ENCODE results near the gene LNPK.
"Not testable (repeated sequence)": the region's sequence is repeated elsewhere in the genome, so short reads cannot be mapped to it uniquely, and the experiment has no call there.

LNPK gene

GRCh38 chr2:175965773-175966172 is 36.3 kb downstream of the LNPK start:
- FAIRE-seq = no peak

- no peak for FAIRE-seq
These were observed 37.9 kb downstream of the LNPK start for GRCh38 chr2:175964195-175964594.

GRCh38 chr2:175963171-175963570 is 38.9 kb downstream of the LNPK start:
- FAIRE-seq = not testable (repeated sequence)

- FAIRE-seq = no peak
These were observed 44.2 kb downstream of the LNPK start for GRCh38 chr2:175957845-175958244.

- no peak for FAIRE-seq
These were observed 46.9 kb downstream of the LNPK start for GRCh38 chr2:175955136-175955535.

- FAIRE-seq = no peak
These were observed 51.6 kb downstream of the LNPK start for GRCh38 chr2:175950512-175950911.

GRCh38 chr2:175948191-175948590 is 53.9 kb downstream of the LNPK start:
- FAIRE-seq = no peak

GRCh38 chr2:175947073-175947472 is 55.0 kb downstream of the LNPK start:
- FAIRE-seq = no peak

- FAIRE-seq = no peak
These were observed 60.4 kb downstream of the LNPK start for GRCh38 chr2:175941699-175942098.

- no peak for FAIRE-seq
These were observed 64.9 kb downstream of the LNPK start for GRCh38 chr2:175937216-175937615.

GRCh38 chr2:175935289-175936181 is 66.5 kb downstream of the LNPK start:
- FAIRE-seq = no peak

- FAIRE-seq = no peak
These were observed 69.4 kb downstream of the LNPK start for GRCh38 chr2:175932675-175933074.

GRCh38 chr2:175931805-175932204 is 70.3 kb downstream of the LNPK start:
- no peak for FAIRE-seq

- no peak for FAIRE-seq
These were observed 71.6 kb downstream of the LNPK start for GRCh38 chr2:175930504-175930903.

GRCh38 chr2:175929850-175930249 is 72.2 kb downstream of the LNPK start:
- no peak for FAIRE-seq

- no peak for FAIRE-seq
These were observed 75.8 kb downstream of the LNPK start for GRCh38 chr2:175926272-175926671.

- no peak for FAIRE-seq
These were observed 79.9 kb downstream of the LNPK start for GRCh38 chr2:175922160-175922559.

GRCh38 chr2:175918935-175919334 is 83.1 kb downstream of the LNPK start:
- FAIRE-seq = no peak

GRCh38 chr2:175914846-175915245 is 87.2 kb downstream of the LNPK start:
- FAIRE-seq = no peak

- FAIRE-seq = not testable (repeated sequence)
These were observed 88.0 kb downstream of the LNPK start for GRCh38 chr2:175913849-175914743.

- FAIRE-seq = not testable (repeated sequence)
These were observed 88.8 kb downstream of the LNPK start for GRCh38 chr2:175913267-175913666.

GRCh38 chr2:175904035-175904434 is 98.0 kb downstream of the LNPK start:
- no peak for FAIRE-seq

GRCh38 chr2:175903384-175903936 is 98.6 kb downstream of the LNPK start:
- no peak for FAIRE-seq
